Measurements from ENCODE around the gene CHMP6. TPM values are rescaled to one million over a fixed set of nuclear protein-coding genes. Genes with fewer than 3 reads are reported as not detected.

CHMP6 gene
- total and polyA plus RNA-seq, 7 donors: 15.7 to 40.4 (median 28.2) TPM

DNA sequence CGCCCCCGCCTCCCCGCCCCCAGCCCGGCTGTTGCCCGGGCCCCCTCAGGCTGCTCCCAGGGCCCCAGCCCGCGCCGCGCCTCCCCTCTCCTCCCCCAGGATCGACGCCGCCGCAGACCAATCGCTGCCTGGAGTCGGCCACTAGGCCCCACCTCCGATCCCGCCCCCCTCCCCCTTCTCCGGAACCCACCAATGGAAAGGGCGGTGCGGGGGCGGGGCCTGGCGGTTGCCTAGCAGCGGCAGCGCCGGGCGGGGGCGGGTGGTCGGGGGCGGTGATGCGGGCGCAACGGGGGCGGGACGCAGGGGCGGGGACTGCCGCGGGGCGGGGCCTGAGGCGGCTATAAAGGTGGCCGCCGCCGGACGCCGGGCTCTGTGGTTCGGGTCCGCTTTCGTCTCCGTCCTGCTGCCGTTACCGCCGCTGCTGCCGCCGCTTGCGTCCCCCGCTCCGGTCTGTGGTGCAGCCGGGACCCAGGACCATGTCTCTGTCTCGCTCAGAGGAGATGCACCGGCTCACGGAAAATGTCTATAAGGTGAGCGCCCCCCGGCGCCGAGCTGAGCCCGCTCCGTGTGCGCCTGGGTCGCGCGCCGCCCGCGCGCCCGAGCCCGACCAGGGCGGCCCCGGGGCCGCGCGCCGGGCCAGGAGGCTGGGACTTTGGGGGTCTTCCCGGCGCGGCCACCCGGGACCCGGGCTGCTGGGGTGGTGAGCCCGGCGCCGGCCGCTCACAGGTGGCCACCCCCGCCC lies 43.3 kb downstream of the CHMP6 start, which contains the start of gene BAIAP2:
Gene BAIAP2, plus strand, starts transcription at position 373 of the 742 bp plus-strand sequence. Its CDS starts 104 bp downstream, at position 477.
- WGBS, 2 donors: 1% methylated on average over 92 of the region's 92 CpGs
- Histone ChIP-seq H3K27me3 (no peaks in the 10 kb centered on the region), H3K4me3 (peak within 1 kb of the TSS; percentile 53 to 67 (median 62)), H3K4me1 (peaks cover 0 to 55% (median 53%) of the 10 kb centered on the region in 4 donors), H3K36me3 (peaks cover 0 to 11% (median 0%) of the 10 kb centered on the region in 4 donors), H3K27ac (peak within 1 kb of the TSS; percentile 76 to 92 (median 87)), H3K9me3 (no peaks in the 10 kb centered on the region)
- TF ChIP-seq POLR2AphosphoS5 (IDR thresholded peaks at IDR 0.05) (peak; percentile 99 to 100 (median 100)), EP300 (IDR thresholded peaks at IDR 0.05) (no peak), POLR2A (IDR thresholded peaks at IDR 0.05) (peak; percentile 91 to 96)
- TF ChIP-seq, protein P1, sequence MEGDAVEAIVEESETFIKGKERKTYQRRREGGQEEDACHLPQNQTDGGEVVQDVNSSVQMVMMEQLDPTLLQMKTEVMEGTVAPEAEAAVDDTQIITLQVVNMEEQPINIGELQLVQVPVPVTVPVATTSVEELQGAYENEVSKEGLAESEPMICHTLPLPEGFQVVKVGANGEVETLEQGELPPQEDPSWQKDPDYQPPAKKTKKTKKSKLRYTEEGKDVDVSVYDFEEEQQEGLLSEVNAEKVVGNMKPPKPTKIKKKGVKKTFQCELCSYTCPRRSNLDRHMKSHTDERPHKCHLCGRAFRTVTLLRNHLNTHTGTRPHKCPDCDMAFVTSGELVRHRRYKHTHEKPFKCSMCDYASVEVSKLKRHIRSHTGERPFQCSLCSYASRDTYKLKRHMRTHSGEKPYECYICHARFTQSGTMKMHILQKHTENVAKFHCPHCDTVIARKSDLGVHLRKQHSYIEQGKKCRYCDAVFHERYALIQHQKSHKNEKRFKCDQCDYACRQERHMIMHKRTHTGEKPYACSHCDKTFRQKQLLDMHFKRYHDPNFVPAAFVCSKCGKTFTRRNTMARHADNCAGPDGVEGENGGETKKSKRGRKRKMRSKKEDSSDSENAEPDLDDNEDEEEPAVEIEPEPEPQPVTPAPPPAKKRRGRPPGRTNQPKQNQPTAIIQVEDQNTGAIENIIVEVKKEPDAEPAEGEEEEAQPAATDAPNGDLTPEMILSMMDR (IDR thresholded peaks at IDR 0.05): no peak
- DNase-seq: peak; percentile 98
- intact Hi-C loops (cut with DNase I): loop anchor here (5.0 to 10.0 kb wide), 2 partner anchors 43 to 190 kb away; partner anchors contain the start of genes CEP131 and CHMP6

DNA sequence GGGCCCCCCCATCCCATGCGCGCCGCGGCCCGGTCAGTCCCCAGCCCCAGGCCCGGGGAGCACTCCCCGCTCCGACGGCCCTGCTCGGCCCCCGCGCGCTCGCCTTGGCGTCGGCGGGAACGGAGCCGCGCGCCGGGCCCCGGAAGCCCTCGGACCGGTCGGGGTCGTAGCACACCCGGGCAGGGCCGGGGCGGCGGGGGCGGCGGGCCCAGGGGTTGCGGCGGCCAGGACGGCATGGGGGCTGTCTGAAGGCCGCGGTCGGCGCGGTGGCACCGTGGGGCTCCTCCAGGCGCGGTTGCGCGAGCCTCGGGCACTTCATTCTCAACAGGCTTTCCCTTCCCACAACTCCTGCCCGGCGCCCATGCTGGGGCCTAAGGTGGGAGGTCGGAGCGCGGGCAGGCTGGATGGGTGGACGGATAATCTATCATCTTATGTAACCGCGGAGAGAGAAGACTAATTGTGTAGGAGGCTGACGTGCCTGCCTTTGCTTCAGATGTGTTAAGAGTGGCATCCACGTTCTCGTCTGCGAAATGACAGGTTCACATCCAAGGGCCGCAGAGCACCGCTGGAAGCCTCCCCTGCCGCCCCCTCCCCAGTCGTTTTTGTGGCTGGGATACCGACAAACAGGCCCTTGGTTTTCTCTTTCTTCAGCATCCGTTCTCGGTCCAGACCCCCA lies 44.0 kb downstream of the CHMP6 start:
- DNase-seq: no peak
- intact Hi-C loops (cut with DNase I): loop anchor here (5.0 to 10.0 kb wide), 2 partner anchors 43 to 189 kb away; partner anchors contain the start of genes CEP131 and CHMP6
- Histone ChIP-seq H3K9me3 (no peaks in the 10 kb centered on the region), H3K4me1 (peaks cover 0 to 63% (median 60%) of the 10 kb centered on the region in 4 donors), H3K27ac (peak overlapping the region; percentile 76 to 92 (median 87)), H3K36me3 (peaks cover 0 to 11% (median 0%) of the 10 kb centered on the region in 4 donors), H3K4me3 (peak overlapping the region; percentile 53 to 67 (median 62)), H3K27me3 (no peaks in the 10 kb centered on the region)
- TF ChIP-seq, protein P1 (IDR thresholded peaks at IDR 0.05): no peak
- peak in 1 of 4 donors; percentile 5 for TF ChIP-seq POLR2AphosphoS5 (IDR thresholded peaks at IDR 0.05)
- 13 to 14% methylated on average over 66 of the region's 66 CpGs for WGBS, 2 donors

DNA sequence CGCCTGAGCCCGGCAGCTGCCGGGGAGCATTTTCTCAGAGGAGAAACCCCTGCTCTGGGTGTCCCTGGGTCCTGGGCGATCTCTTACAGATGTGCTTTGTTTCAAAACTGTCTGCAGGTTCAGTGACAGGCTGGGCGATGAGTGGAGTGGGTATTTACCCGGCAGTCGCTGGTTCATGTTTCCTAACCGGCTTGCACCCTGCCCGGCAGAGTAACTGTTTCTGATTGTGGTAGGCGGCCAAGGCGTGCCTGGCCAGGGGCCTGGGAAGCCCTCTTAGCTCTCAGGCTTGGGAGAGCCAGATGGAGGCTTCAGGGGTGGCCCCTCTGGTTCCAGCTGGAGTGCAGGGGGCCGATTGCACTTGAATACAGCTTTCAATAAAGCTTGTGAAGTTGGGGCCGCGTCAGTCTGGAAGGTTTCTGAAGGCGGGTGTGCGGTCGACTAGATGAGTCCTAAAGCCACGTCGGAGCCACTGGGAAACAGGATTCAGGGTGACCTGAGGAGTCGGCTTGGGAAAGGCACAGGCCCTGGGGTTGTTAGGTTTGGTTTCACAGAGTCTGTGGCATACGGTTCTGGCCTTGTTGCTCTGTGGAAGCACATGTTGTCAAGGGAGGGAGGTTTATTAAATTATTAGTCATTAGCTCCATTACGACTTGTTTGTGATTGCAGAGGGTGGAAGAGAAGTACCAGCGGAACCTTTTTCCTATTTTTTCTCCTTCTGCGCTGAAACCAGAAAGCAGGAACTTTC lies 44.7 kb downstream of the CHMP6 start:
- Histone ChIP-seq H3K9me3 (no peaks in the 10 kb centered on the region), H3K27ac (peak overlapping the region; percentile 76 to 92 (median 87)), H3K4me3 (peak overlapping the region; percentile 53 to 67 (median 62)), H3K36me3 (peaks cover 0 to 11% (median 0%) of the 10 kb centered on the region in 4 donors), H3K27me3 (no peaks in the 10 kb centered on the region), H3K4me1 (peaks cover 0 to 70% (median 67%) of the 10 kb centered on the region in 4 donors)
- no peak for DNase-seq
- WGBS, 2 donors: 82 to 85% methylated on average over 24 of the region's 24 CpGs
- TF ChIP-seq POLR2A (IDR thresholded peaks at IDR 0.05) (no peak), EP300 (IDR thresholded peaks at IDR 0.05) (no peak), POLR2AphosphoS5 (IDR thresholded peaks at IDR 0.05) (no peak)
- TF ChIP-seq, protein P1 (IDR thresholded peaks at IDR 0.05): no peak
- intact Hi-C loops (cut with DNase I): loop anchor here (5.0 to 10.0 kb wide), 2 partner anchors 44 to 188 kb away; partner anchors contain the start of genes CEP131 and CHMP6

DNA sequence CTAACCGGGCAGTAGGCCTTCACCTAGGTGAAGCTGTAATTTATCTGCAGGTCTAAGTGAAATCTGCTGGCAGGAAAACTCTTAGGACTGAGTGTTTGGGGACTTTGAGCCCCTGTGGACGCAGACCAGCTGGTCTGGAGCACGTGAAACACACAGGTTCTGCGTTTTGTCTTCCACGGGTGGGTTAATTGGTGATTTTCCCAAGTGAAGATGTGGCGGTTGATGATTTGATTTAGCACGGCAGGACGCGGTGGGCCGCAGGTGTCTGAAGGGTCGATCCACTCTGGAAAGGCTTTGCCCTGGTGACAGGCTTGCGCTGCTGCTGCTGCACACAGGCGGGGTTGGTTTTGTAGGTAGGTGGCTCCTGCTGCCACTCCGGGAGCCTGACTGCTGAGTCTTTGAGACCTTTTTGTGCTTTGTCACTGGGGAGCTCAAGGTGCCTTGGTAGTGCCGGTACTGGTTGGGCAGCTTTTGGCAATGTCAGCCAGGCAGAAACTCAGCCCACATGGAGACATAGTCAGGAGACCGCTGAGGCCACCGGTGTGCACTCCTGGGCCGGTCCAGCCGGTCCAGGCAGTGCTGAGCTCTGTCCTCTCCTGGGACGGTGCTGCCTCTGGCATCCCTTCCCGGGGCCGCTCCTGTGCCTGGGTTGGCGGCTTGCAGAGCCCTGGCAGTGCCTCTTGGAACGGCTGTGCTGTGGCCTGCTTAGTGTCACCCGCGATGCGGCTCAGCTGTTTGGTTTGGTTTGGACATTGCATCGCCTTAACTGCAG lies 45.6 kb downstream of the CHMP6 start:
- intact Hi-C loops (cut with DNase I): loop anchor here (5.0 to 10.0 kb wide), 2 partner anchors 45 to 188 kb away; partner anchors contain the start of genes CEP131 and CHMP6
- Histone ChIP-seq H3K27ac (peak overlapping the region; percentile 76 to 92 (median 87)), H3K36me3 (peaks cover 0 to 5% (median 0%) of the 10 kb centered on the region in 4 donors), H3K4me3 (peak overlapping the region; percentile 53 to 67 (median 62)), H3K9me3 (no peaks in the 10 kb centered on the region), H3K4me1 (peaks cover 0 to 76% (median 71%) of the 10 kb centered on the region in 4 donors), H3K27me3 (no peaks in the 10 kb centered on the region)
- TF ChIP-seq, protein P1 (IDR thresholded peaks at IDR 0.05): no peak
- TF ChIP-seq POLR2AphosphoS5 (IDR thresholded peaks at IDR 0.05) (peak; percentile 84 to 96 (median 89)), EP300 (IDR thresholded peaks at IDR 0.05) (peak in 1 of 4 donors; percentile 74), POLR2A (IDR thresholded peaks at IDR 0.05) (no peak)
- peak; percentile 95 for DNase-seq
- WGBS, 2 donors: 83 to 86% methylated on average over 28 of the region's 28 CpGs
